Activated CD4-positive, alpha-beta memory T cell treated with anti-CD3 and anti-CD28 coated beads for 36 hours (primary cell): ENCODE data around the gene CDH23. TPM values are rescaled to one million over a fixed set of nuclear protein-coding genes. Genes with fewer than 3 reads are reported as not detected.

Experiments used
- CTCF ChIA-PET: fragments of 350-600 bp; sonication (Branson Sonifier 250); formaldehyde crosslinking; loops from one replicate; lab custom pipeline; 2021; ENCODE audit warnings: antibody characterized with exemption, inconsistent platforms; lab: Charles Lee
- POLR2A ChIA-PET: fragments of 350-600 bp; sonication (Branson Sonifier 250); formaldehyde crosslinking; loops from one replicate; lab custom pipeline; 2021; ENCODE audit warnings: antibody characterized with exemption; lab: Charles Lee
- DNase-seq: peaks from one replicate; pipeline ENCODE4 v3.0.0-alpha.2; 2020
- H3K27ac Mint-ChIP-seq: one replicate; pipeline ENCODE4 v1.8.0; 2021; ENCODE audit warnings: mixed read lengths
- H3K27me3 Mint-ChIP-seq: one replicate; pipeline ENCODE4 v1.8.0; 2021; ENCODE audit warnings: mixed read lengths
- H3K36me3 Mint-ChIP-seq: one replicate; pipeline ENCODE4 v1.8.0; 2021; ENCODE audit warnings: mixed read lengths
- H3K4me1 Mint-ChIP-seq: one replicate; pipeline ENCODE4 v1.8.0; 2021; ENCODE audit warnings: low read depth, mixed read lengths
- H3K4me3 Mint-ChIP-seq: one replicate; pipeline ENCODE4 v1.8.0; 2021; ENCODE audit warnings: mild to moderate bottlenecking, mixed read lengths
- H3K9me3 Mint-ChIP-seq: one replicate; pipeline ENCODE4 v1.8.0; 2021; ENCODE audit warnings: mixed read lengths
- intact Hi-C: fragments of 100-400 bp; cut with micrococcal nuclease; formaldehyde crosslinking; loops from one replicate; pipeline ENCODE4 v1.15.1; 2023
- total RNA-seq, 2 experiments: library from RNA; stranded (reverse); gene quantifications; one replicate each; pipeline ENCODE4 v1.2.3, GENCODE V29; 2021

Gene CDH23
- total RNA-seq, 2 experiments from 2014 or later: 2.6 TPM

- Mint-ChIP-seq H3K4me1 (peaks cover 34% of the 10 kb centered on the region), H3K36me3 (peaks cover 1% of the 10 kb centered on the region), H3K27me3 (no peaks in the 10 kb centered on the region), H3K9me3 (peaks cover 4% of the 10 kb centered on the region), H3K4me3 (no peak overlapping the region), H3K27ac (no peak overlapping the region)
- no peak for DNase-seq
- POLR2A ChIA-PET: no interaction called here
- CTCF ChIA-PET: interaction anchor here (1.6 kb wide), 1 partner anchor 70 kb away, joined by 5 read pairs; no protein-coding TSS in a partner anchor
- intact Hi-C loops: no loop called here
Measured at GRCh38 chr10:71778071-71778825, 381.5 kb downstream of the CDH23 start.

- no peak overlapping the region for H3K27ac Mint-ChIP-seq
- DNase-seq: no peak
Measured at GRCh38 chr10:71779641-71780040, 382.9 kb downstream of the CDH23 start.

GRCh38 chr10:71780156-71780555 lies 383.4 kb downstream of the CDH23 start:
- intact Hi-C loops: no loop called here
- H3K27ac Mint-ChIP-seq: no peak overlapping the region

More at GRCh38 chr10:71779641-71780040, 382.9 kb downstream of the CDH23 start:
- H3K9me3 Mint-ChIP-seq: peaks cover 4% of the 10 kb centered on the region
- peaks cover 1% of the 10 kb centered on the region for H3K36me3 Mint-ChIP-seq
- POLR2A ChIA-PET: no interaction called here
- intact Hi-C loops: no loop called here
- H3K4me1 Mint-ChIP-seq: peaks cover 22% of the 10 kb centered on the region
- no peak overlapping the region for H3K4me3 Mint-ChIP-seq
- H3K27me3 Mint-ChIP-seq: no peaks in the 10 kb centered on the region
- CTCF ChIA-PET: interaction anchor here (1.0 to 1.1 kb wide), 2 partner anchors 32 to 71 kb away, joined by 3 read pairs; no protein-coding TSS in a partner anchor

GRCh38 chr10:71780719-71781118 lies 384.0 kb downstream of the CDH23 start:
- DNase-seq: no peak
- ChIA-PET CTCF (no interaction called here), POLR2A (no interaction called here)
- peaks cover 13% of the 10 kb centered on the region for H3K4me1 Mint-ChIP-seq
- no peaks in the 10 kb centered on the region for H3K27me3 Mint-ChIP-seq
- peaks cover 1% of the 10 kb centered on the region for H3K36me3 Mint-ChIP-seq
- H3K9me3 Mint-ChIP-seq: peaks cover 4% of the 10 kb centered on the region
- intact Hi-C loops: no loop called here
- no peak overlapping the region for H3K27ac Mint-ChIP-seq
- H3K4me3 Mint-ChIP-seq: no peak overlapping the region

More at GRCh38 chr10:71780156-71780555, 383.4 kb downstream of the CDH23 start:
- Mint-ChIP-seq H3K9me3 (peaks cover 4% of the 10 kb centered on the region), H3K4me3 (no peak overlapping the region), H3K4me1 (peaks cover 18% of the 10 kb centered on the region), H3K27me3 (no peaks in the 10 kb centered on the region), H3K36me3 (peaks cover 1% of the 10 kb centered on the region)
- ChIA-PET CTCF (interaction anchor here (1.0 to 1.1 kb wide), 2 partner anchors 31 to 72 kb away, joined by 3 read pairs; no protein-coding TSS in a partner anchor), POLR2A (no interaction called here)
- no peak for DNase-seq

GRCh38 chr10:71782221-71782916 lies 385.6 kb downstream of the CDH23 start:
- H3K27me3 Mint-ChIP-seq: no peaks in the 10 kb centered on the region
- CTCF ChIA-PET: interaction anchor here (1.6 kb wide), 1 partner anchor 9 kb away, joined by 5 read pairs; no protein-coding TSS in a partner anchor
- no peak for DNase-seq
- POLR2A ChIA-PET: interaction anchor here (2.0 kb wide), 1 partner anchor 9 kb away, joined by 8 read pairs; the partner anchor contains the start of gene VSIR
- peaks cover 1% of the 10 kb centered on the region for H3K36me3 Mint-ChIP-seq
- intact Hi-C loops: no loop called here
- no peaks in the 10 kb centered on the region for H3K4me1 Mint-ChIP-seq
- H3K9me3 Mint-ChIP-seq: peaks cover 3% of the 10 kb centered on the region
- no peak overlapping the region for H3K4me3 Mint-ChIP-seq
- H3K27ac Mint-ChIP-seq: no peak overlapping the region

GRCh38 chr10:71782917-71783490 lies 386.3 kb downstream of the CDH23 start:
- Mint-ChIP-seq H3K9me3 (no peaks in the 10 kb centered on the region), H3K27me3 (no peaks in the 10 kb centered on the region), H3K4me1 (no peaks in the 10 kb centered on the region), H3K4me3 (no peak overlapping the region), H3K36me3 (no peaks in the 10 kb centered on the region), H3K27ac (no peak overlapping the region)
- intact Hi-C loops: no loop called here
- DNase-seq: no peak
- POLR2A ChIA-PET: interaction anchor here (2.0 kb wide), 1 partner anchor 9 kb away, joined by 8 read pairs; the partner anchor contains the start of gene VSIR
- CTCF ChIA-PET: interaction anchor here (0.5 to 1.6 kb wide), 2 partner anchors 9 to 1024 kb away, joined by 3 to 5 read pairs; no protein-coding TSS in a partner anchor

GRCh38 chr10:71783917-71784678 lies 387.4 kb downstream of the CDH23 start:
- H3K36me3 Mint-ChIP-seq: no peaks in the 10 kb centered on the region
- no peak overlapping the region for H3K4me3 Mint-ChIP-seq
- no peaks in the 10 kb centered on the region for H3K4me1 Mint-ChIP-seq
- no peaks in the 10 kb centered on the region for H3K27me3 Mint-ChIP-seq
- ChIA-PET POLR2A (no interaction called here), CTCF (interaction anchor here (0.9 kb wide), 1 partner anchor 10 kb away, joined by 3 read pairs; no protein-coding TSS in a partner anchor)
- intact Hi-C loops: no loop called here
- DNase-seq: no peak
- H3K27ac Mint-ChIP-seq: no peak overlapping the region
- H3K9me3 Mint-ChIP-seq: no peaks in the 10 kb centered on the region

- intact Hi-C loops: no loop called here
- H3K4me1 Mint-ChIP-seq: no peaks in the 10 kb centered on the region
- no peaks in the 10 kb centered on the region for H3K9me3 Mint-ChIP-seq
- no peak overlapping the region for H3K4me3 Mint-ChIP-seq
- no peaks in the 10 kb centered on the region for H3K36me3 Mint-ChIP-seq
- no peak overlapping the region for H3K27ac Mint-ChIP-seq
- ChIA-PET POLR2A (no interaction called here), CTCF (interaction anchor here (0.9 kb wide), 1 partner anchor 11 kb away, joined by 3 read pairs; no protein-coding TSS in a partner anchor)
- no peak for DNase-seq
- no peaks in the 10 kb centered on the region for H3K27me3 Mint-ChIP-seq
Measured at GRCh38 chr10:71784679-71785272, 388.1 kb downstream of the CDH23 start.

GRCh38 chr10:71788954-71789353 lies 392.2 kb downstream of the CDH23 start:
- H3K4me3 Mint-ChIP-seq: no peak overlapping the region
- ChIA-PET POLR2A (no interaction called here), CTCF (interaction anchor here (1.3 kb wide), 1 partner anchor 15 kb away, joined by 3 read pairs; no protein-coding TSS in a partner anchor)
- H3K27me3 Mint-ChIP-seq: no peaks in the 10 kb centered on the region
- H3K9me3 Mint-ChIP-seq: no peaks in the 10 kb centered on the region
- H3K4me1 Mint-ChIP-seq: peaks cover 2% of the 10 kb centered on the region
- no peak for DNase-seq
- no peaks in the 10 kb centered on the region for H3K36me3 Mint-ChIP-seq
- no peak overlapping the region for H3K27ac Mint-ChIP-seq
- intact Hi-C loops: no loop called here

GRCh38 chr10:71789871-71790270 lies 393.2 kb downstream of the CDH23 start:
- DNase-seq: no peak
- CTCF ChIA-PET: no interaction called here
- Mint-ChIP-seq H3K4me1 (peaks cover 2% of the 10 kb centered on the region), H3K27ac (no peak overlapping the region), H3K36me3 (no peaks in the 10 kb centered on the region), H3K27me3 (no peaks in the 10 kb centered on the region), H3K9me3 (no peaks in the 10 kb centered on the region), H3K4me3 (no peak overlapping the region)
- intact Hi-C loops: no loop called here
- POLR2A ChIA-PET: no interaction called here

- intact Hi-C loops: no loop called here
- H3K27ac Mint-ChIP-seq: no peak overlapping the region
- no peak for DNase-seq
- no peaks in the 10 kb centered on the region for H3K9me3 Mint-ChIP-seq
- peaks cover 2% of the 10 kb centered on the region for H3K4me1 Mint-ChIP-seq
- no peak overlapping the region for H3K4me3 Mint-ChIP-seq
- ChIA-PET POLR2A (no interaction called here), CTCF (no interaction called here)
- no peaks in the 10 kb centered on the region for H3K36me3 Mint-ChIP-seq
- H3K27me3 Mint-ChIP-seq: no peaks in the 10 kb centered on the region
Measured at GRCh38 chr10:71790749-71791440, 394.2 kb downstream of the CDH23 start.
